OCI-LY1 (cell line): ENCODE data around the gene PCK2.

Experiments used
- H2AFZ ChIP-seq: fragments of 200-600 bp; sonication (generic), shearing (Covaris generic); 2 replicates; pipeline ENCODE4 v1.6.0; 2014; ENCODE audit warnings: antibody characterized with exemption, mild to moderate bottlenecking, low read length
- H3F3A ChIP-seq: fragments of 200-600 bp; sonication (generic), shearing (Covaris generic); 2 replicates; pipeline ENCODE4 v1.6.0; 2014; ENCODE audit warnings: mild to moderate bottlenecking, antibody characterized with exemption, low read length, moderate library complexity; ENCODE audit not compliant: insufficient read depth
- H3K27ac ChIP-seq: fragments of 200-600 bp; sonication (generic); 2 replicates; pipeline ENCODE4 v1.5.1; 2014; ENCODE audit warnings: low read length, mixed run types, mild to moderate bottlenecking, low read depth; ENCODE audit not compliant: poor library complexity, severe bottlenecking
- H3K27me3 ChIP-seq: fragments of 200-600 bp; sonication (generic); 2 replicates; pipeline ENCODE4 v1.6.0; 2014; ENCODE audit warnings: antibody characterized with exemption, mild to moderate bottlenecking, low read length, moderate library complexity; ENCODE audit not compliant: insufficient read depth
- H3K36me3 ChIP-seq: fragments of 200-600 bp; sonication (generic); 2 replicates; pipeline ENCODE4 v1.6.1; 2014; ENCODE audit warnings: mild to moderate bottlenecking, antibody characterized with exemption, low read length, moderate library complexity, mixed read lengths; ENCODE audit not compliant: insufficient read depth
- H3K4me1 ChIP-seq: fragments of 200-600 bp; sonication (generic); 2 replicates; pipeline ENCODE4 v1.5.1; 2014; ENCODE audit warnings: mild to moderate bottlenecking, low read length, moderate library complexity; ENCODE audit not compliant: insufficient read depth, severe bottlenecking
- H3K4me2 ChIP-seq: fragments of 200-600 bp; sonication (generic), shearing (Covaris generic); 2 replicates; pipeline ENCODE4 v1.6.1; 2014; ENCODE audit warnings: low read length
- H3K4me3 ChIP-seq: fragments of 200-600 bp; sonication (generic); 2 replicates; pipeline ENCODE4 v1.5.1; 2014; ENCODE audit warnings: low read length, low read depth, mild to moderate bottlenecking, mixed read lengths; ENCODE audit not compliant: poor library complexity, severe bottlenecking
- H3K79me2 ChIP-seq: fragments of 200-600 bp; shearing (Covaris generic); 2 replicates; pipeline ENCODE4 v1.6.1; 2016; ENCODE audit warnings: mixed run types, low read length, mixed read lengths; ENCODE audit not compliant: insufficient read depth
- H3K9ac ChIP-seq: fragments of 200-600 bp; sonication (generic), shearing (Covaris generic); 2 replicates; pipeline ENCODE4 v1.6.1; 2014; ENCODE audit warnings: mild to moderate bottlenecking, low read length, mixed read lengths
- H3K9me2 ChIP-seq: fragments of 200-600 bp; sonication (generic), shearing (Covaris generic); 2 replicates; pipeline ENCODE4 v1.6.1; 2014; ENCODE audit warnings: low read depth, mild to moderate bottlenecking, low read length, mixed read lengths
- H3K9me3 ChIP-seq: fragments of 200-600 bp; shearing (Covaris generic); 2 replicates; pipeline ENCODE4 v1.6.1; 2014; ENCODE audit warnings: low read length, mixed read lengths
- H4K20me1 ChIP-seq: fragments of 200-600 bp; sonication (generic), shearing (Covaris generic); 2 replicates; pipeline ENCODE4 v1.6.0; 2016; ENCODE audit warnings: mild to moderate bottlenecking, low read length; ENCODE audit not compliant: insufficient read depth
- EZH2 ChIP-seq: fragments of 200-600 bp; sonication (generic), shearing (Covaris generic); IDR thresholded peaks from 2 replicates; pipeline ENCODE4 v1.8.0; 2017; ENCODE audit warnings: borderline replicate concordance, mixed run types, mild to moderate bottlenecking, antibody characterized with exemption, low read length, moderate library complexity, mixed read lengths
- TF ChIP-seq, protein P1 (sequence below): fragments of 200-600 bp; sonication (generic), shearing (Covaris generic); IDR thresholded peaks from 2 replicates; pipeline ENCODE4 v1.5.1; 2017; ENCODE audit warnings: mild to moderate bottlenecking, antibody characterized with exemption, low read length, moderate library complexity, mixed read lengths

Gene PCK2

DNA sequence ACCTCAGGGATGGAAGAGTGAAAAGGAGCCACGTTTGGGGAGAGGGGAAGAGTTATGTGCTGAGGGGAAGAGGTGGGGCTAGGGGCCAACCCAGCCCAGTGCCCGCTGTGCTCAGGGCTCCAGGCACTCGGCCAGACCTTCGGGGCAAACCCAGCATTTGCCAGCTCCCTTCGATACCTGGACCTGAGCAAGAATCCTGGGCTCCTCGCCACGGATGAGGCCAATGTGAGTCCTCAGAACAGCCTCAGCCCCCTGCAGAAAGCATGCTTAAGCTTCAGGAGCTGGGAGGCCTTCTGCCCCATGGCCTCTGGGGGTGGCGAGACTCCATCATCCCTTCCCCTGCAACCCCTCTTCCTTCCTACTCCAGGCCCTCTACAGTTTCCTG, 37.3 kb upstream of the PCK2 start:
- Histone ChIP-seq H3K9me3 (no peaks in the 10 kb centered on the region), H3K27me3 (peaks cover 4% of the 10 kb centered on the region; the same call in 1 of the 2 replicates), H3K27ac (no peak overlapping the region), H4K20me1 (no peaks in the 10 kb centered on the region), H3F3A (no peaks in the 10 kb centered on the region), H3K9me2 (no peaks in the 10 kb centered on the region), H3K4me1 (peaks cover 9% of the 10 kb centered on the region), H3K79me2 (no peaks in the 10 kb centered on the region), H3K9ac (no peak overlapping the region), H3K36me3 (no peaks in the 10 kb centered on the region), H3K4me3 (no peak overlapping the region), H3K4me2 (no peak overlapping the region), H2AFZ (no peak overlapping the region)
- no peak for TF ChIP-seq EZH2
- TF ChIP-seq, protein P1, sequence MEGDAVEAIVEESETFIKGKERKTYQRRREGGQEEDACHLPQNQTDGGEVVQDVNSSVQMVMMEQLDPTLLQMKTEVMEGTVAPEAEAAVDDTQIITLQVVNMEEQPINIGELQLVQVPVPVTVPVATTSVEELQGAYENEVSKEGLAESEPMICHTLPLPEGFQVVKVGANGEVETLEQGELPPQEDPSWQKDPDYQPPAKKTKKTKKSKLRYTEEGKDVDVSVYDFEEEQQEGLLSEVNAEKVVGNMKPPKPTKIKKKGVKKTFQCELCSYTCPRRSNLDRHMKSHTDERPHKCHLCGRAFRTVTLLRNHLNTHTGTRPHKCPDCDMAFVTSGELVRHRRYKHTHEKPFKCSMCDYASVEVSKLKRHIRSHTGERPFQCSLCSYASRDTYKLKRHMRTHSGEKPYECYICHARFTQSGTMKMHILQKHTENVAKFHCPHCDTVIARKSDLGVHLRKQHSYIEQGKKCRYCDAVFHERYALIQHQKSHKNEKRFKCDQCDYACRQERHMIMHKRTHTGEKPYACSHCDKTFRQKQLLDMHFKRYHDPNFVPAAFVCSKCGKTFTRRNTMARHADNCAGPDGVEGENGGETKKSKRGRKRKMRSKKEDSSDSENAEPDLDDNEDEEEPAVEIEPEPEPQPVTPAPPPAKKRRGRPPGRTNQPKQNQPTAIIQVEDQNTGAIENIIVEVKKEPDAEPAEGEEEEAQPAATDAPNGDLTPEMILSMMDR = no peak

DNA sequence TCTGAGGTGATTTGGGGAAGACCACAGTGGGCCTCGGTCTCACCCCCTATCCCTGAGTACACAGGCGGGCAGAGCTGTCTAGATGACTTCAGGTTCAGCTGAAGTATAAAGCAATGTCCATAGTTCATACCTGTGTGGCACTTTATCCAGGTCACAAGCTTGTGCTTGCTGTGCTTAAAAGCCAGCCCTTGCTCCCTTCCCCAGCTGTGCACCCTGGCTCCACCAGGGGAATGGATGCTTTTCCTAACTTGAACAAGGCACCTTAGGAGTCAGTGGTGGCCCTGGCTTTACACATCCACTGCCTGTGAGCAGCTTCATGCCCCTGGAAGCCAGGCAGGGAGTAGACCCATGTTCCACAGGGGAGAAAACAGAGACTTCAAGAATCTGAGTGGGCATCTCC, 36.8 kb upstream of the PCK2 start:
- no peaks in the 10 kb centered on the region for H3K9me3 ChIP-seq
- H3K4me1 ChIP-seq = peaks cover 6% of the 10 kb centered on the region
- H3K27me3 ChIP-seq = peaks cover 4% of the 10 kb centered on the region; the same call in 1 of the 2 replicates
- no peak overlapping the region for H3K4me2 ChIP-seq
- H3K4me3 ChIP-seq = no peak overlapping the region
- no peaks in the 10 kb centered on the region for H4K20me1 ChIP-seq
- H3K36me3 ChIP-seq = no peaks in the 10 kb centered on the region
- no peak overlapping the region for H3K9ac ChIP-seq
- TF ChIP-seq, protein P1 = no peak
- no peak for TF ChIP-seq EZH2
- no peak overlapping the region for H2AFZ ChIP-seq
- H3K27ac ChIP-seq = no peak overlapping the region
- no peaks in the 10 kb centered on the region for H3K9me2 ChIP-seq
- no peaks in the 10 kb centered on the region for H3K79me2 ChIP-seq
- no peaks in the 10 kb centered on the region for H3F3A ChIP-seq

DNA sequence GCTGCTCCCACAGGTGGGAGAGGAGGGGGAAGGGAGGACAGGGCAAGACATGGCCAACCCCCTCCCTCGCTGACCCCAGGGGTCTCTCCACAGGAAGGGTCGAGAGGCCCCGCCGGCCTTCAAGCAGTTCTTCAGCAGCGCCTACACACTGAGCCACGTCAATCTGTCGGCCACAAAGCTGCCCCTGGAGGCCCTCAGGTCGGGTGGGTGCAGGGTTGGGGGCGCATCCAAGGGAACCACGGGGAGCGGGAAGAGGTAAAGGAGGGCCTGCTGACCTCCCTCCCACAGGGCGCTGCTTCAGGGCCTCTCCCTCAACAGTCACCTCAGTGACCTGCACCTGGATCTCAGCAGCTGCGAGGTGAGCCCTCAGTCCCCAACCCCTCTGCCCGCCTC, 36.2 kb upstream of the PCK2 start:
- Histone ChIP-seq H3K9ac (no peak overlapping the region), H4K20me1 (no peaks in the 10 kb centered on the region), H3K36me3 (no peaks in the 10 kb centered on the region), H3K27ac (no peak overlapping the region), H3K4me3 (no peak overlapping the region), H3K9me3 (no peaks in the 10 kb centered on the region), H3F3A (no peaks in the 10 kb centered on the region), H2AFZ (no peak overlapping the region), H3K9me2 (no peaks in the 10 kb centered on the region), H3K4me2 (no peak overlapping the region), H3K4me1 (no peaks in the 10 kb centered on the region), H3K27me3 (peaks cover under 1% of the 10 kb centered on the region; the same call in 1 of the 2 replicates), H3K79me2 (no peaks in the 10 kb centered on the region)
- TF ChIP-seq EZH2 = no peak
- TF ChIP-seq, protein P1 = no peak
